A549 (cell line): ENCODE measurements around the gene PATL2. TPM values are rescaled to one million over a fixed set of nuclear protein-coding genes. Genes with fewer than 3 reads are reported as not detected.

ENCODE experiments used
- ATAC-seq, 2 experiments: fragments of 200-7000 bp in 1 of 2; fragments of >200 bp in 1 of 2; cut with Nextera tagmentation in 1 of 2; cut with Tn5 transposase in 1 of 2; 3 replicates each; pipeline versions ENCODE4 v1.8.0 to v1.9.1; 2018 to 2020; ENCODE audit warnings: mild to moderate bottlenecking in 1 of 2, moderate library complexity in 1 of 2
- CTCF ChIA-PET: fragments of 300-600 bp; sonication (Branson Sonifier 250); formaldehyde crosslinking; extraction: SDS; loops from one replicate; lab custom pipeline; 2021; ENCODE audit warnings: antibody characterized with exemption, inconsistent platforms; lab: Yijun Ruan, JAX
- POLR2A ChIA-PET: fragments of 350-600 bp; formaldehyde crosslinking; extraction: SDS; loops from one replicate; lab custom pipeline; 2021; ENCODE audit warnings: antibody characterized with exemption, inconsistent platforms; lab: Yijun Ruan, JAX
- DNase-seq, 2 experiments: peaks; one replicate each; pipeline versions ENCODE4 v3.0.0 to v3.0.0-alpha.2; 2011 to 2016; ENCODE audit warnings: low read depth in 1 of 2, low spot score in 1 of 2
- FAIRE-seq: peaks from 2 replicates; lab custom pipeline; 2011; peaks lifted over from hg19 to GRCh38; lab: Jason Lieb, UNC
- H3K27ac ChIP-seq, 2 experiments: fragments of >200 bp; sonication (Bioruptor Twin); formaldehyde crosslinking; 3 replicates each; pipeline ENCODE4 v1.5.1; 2016 to 2017
- H3K4me1 ChIP-seq: fragments of >200 bp; sonication (Bioruptor Twin); formaldehyde crosslinking; 3 replicates; pipeline ENCODE4 v1.6.1; 2016
- H3K4me2 ChIP-seq: fragments of >200 bp; sonication (Bioruptor Twin); formaldehyde crosslinking; 3 replicates; pipeline ENCODE4 v1.6.1; 2016
- H3K4me3 ChIP-seq: fragments of >200 bp; sonication (Bioruptor Twin); formaldehyde crosslinking; 3 replicates; pipeline ENCODE4 v1.5.1; 2016
- H3K9me3 ChIP-seq: fragments of >200 bp; sonication (Bioruptor Twin); formaldehyde crosslinking; 3 replicates; pipeline ENCODE4 v1.6.1; 2016
- BHLHE40 ChIP-seq: IDR thresholded peaks from 2 replicates; pipeline ENCODE4 v1.6.1; 2012; ENCODE audit warnings: low read depth, low read length, inconsistent platforms
- EP300 ChIP-seq, 2 experiments: fragments of >200 bp; sonication (Bioruptor Twin); formaldehyde crosslinking; IDR thresholded peaks; 2 replicates in 1 of 2; 3 replicates in 1 of 2; pipeline ENCODE4 v1.6.1; 2016 to 2017
- ESRRA ChIP-seq: fragments of 150-350 bp; IDR thresholded peaks from 2 replicates; pipeline ENCODE4 v1.6.1; 2014; ENCODE audit warnings: mild to moderate bottlenecking, low read length, borderline replicate concordance
- MAFK ChIP-seq: fragments of 450-650 bp; IDR thresholded peaks from 2 replicates; pipeline ENCODE4 v1.6.1; 2014; ENCODE audit not compliant: partially characterized antibody
- MAZ ChIP-seq: fragments of 150-350 bp; IDR thresholded peaks from 2 replicates; pipeline ENCODE4 v1.6.1; 2014; ENCODE audit warnings: antibody characterized with exemption, low read depth, low read length, borderline replicate concordance
- NPAS2 ChIP-seq: fragments of 250-450 bp; sonication (Bioruptor Pico); IDR thresholded peaks from 2 replicates; pipeline ENCODE4 v1.8.0; 2022; ENCODE audit warnings: mild to moderate bottlenecking, moderate library complexity, borderline replicate concordance
- RCOR1 ChIP-seq: fragments of 150-350 bp; IDR thresholded peaks from 2 replicates; pipeline ENCODE4 v1.6.1; 2014; ENCODE audit warnings: antibody characterized with exemption, low read length, low read depth
- SREBF2 ChIP-seq: fragments of 450-650 bp; IDR thresholded peaks from 2 replicates; pipeline ENCODE4 v1.6.1; 2014; ENCODE audit warnings: mild to moderate bottlenecking, moderate library complexity
- ZNF302 ChIP-seq: fragments of 250-450 bp; sonication (Bioruptor Pico); IDR thresholded peaks from 2 replicates; pipeline ENCODE4 v1.9.0; 2021; ENCODE audit warnings: inconsistent platforms, mild to moderate bottlenecking, moderate library complexity
- WGBS: methylation state at CpG from one replicate; pipeline ENCODE4 v1.1.6; 2017; ENCODE audit errors: missing lambda C conversion rate; 5-methylcytosine and 5-hydroxymethylcytosine counted together
- polyA plus RNA-seq, 4 experiments: library from polyadenylated mRNA; depleted of rRNA in 3 of 4; stranded (reverse); fragments of >200 nt; fragmentation: RNase III in 1 of 4; extraction: RNeasy Plus Mini Kit Qiagen cat#74134 plus additional on column Dnase treatment in 1 of 4; gene quantifications; 2 replicates in 3 of 4; 3 replicates in 1 of 4; pipeline ENCODE4 v1.2.3, GENCODE V29; 2011 to 2017
- TF ChIP-seq, protein P1 (sequence below): fragments of >200 bp; sonication (Bioruptor Twin); formaldehyde crosslinking; IDR thresholded peaks from 3 replicates; pipeline ENCODE4 v1.5.1; 2016
- TF ChIP-seq, protein P2 (sequence below): fragments of 450-650 bp; IDR thresholded peaks from 2 replicates; pipeline ENCODE4 v1.6.1; 2014; ENCODE audit warnings: antibody characterized with exemption
- TF ChIP-seq, protein P3 (sequence below): fragments of 200-600 bp; sonication (generic); IDR thresholded peaks from 2 replicates; pipeline ENCODE4 v1.6.1; 2016; ENCODE audit warnings: antibody characterized with exemption, mild to moderate bottlenecking, moderate library complexity
- TF ChIP-seq, protein P4 (sequence below): fragments of >200 bp; sonication (Bioruptor Twin); formaldehyde crosslinking; IDR thresholded peaks from 3 replicates; pipeline ENCODE4 v1.6.1; 2016
- TF ChIP-seq, protein P5 (sequence below): IDR thresholded peaks from 2 replicates; pipeline ENCODE4 v1.6.1; 2012; ENCODE audit warnings: low read depth, borderline replicate concordance
- TF ChIP-seq, protein P6 (sequence below): fragments of 250-450 bp; sonication (Bioruptor Pico); IDR thresholded peaks from 2 replicates; pipeline ENCODE4 v1.5.0; 2021; ENCODE audit warnings: mild to moderate bottlenecking, moderate library complexity, borderline replicate concordance
- TF ChIP-seq, protein P7 (sequence below): fragments of 250-450 bp; sonication (Bioruptor Pico); IDR thresholded peaks from 2 replicates; pipeline ENCODE4 v1.5.0; 2020; ENCODE audit warnings: low read depth, mild to moderate bottlenecking, moderate library complexity

Gene PATL2
- polyA plus RNA-seq, 2 of the 4 experiments (the other 2 are of a cell fraction): 0.12 to 0.26 TPM

DNA sequence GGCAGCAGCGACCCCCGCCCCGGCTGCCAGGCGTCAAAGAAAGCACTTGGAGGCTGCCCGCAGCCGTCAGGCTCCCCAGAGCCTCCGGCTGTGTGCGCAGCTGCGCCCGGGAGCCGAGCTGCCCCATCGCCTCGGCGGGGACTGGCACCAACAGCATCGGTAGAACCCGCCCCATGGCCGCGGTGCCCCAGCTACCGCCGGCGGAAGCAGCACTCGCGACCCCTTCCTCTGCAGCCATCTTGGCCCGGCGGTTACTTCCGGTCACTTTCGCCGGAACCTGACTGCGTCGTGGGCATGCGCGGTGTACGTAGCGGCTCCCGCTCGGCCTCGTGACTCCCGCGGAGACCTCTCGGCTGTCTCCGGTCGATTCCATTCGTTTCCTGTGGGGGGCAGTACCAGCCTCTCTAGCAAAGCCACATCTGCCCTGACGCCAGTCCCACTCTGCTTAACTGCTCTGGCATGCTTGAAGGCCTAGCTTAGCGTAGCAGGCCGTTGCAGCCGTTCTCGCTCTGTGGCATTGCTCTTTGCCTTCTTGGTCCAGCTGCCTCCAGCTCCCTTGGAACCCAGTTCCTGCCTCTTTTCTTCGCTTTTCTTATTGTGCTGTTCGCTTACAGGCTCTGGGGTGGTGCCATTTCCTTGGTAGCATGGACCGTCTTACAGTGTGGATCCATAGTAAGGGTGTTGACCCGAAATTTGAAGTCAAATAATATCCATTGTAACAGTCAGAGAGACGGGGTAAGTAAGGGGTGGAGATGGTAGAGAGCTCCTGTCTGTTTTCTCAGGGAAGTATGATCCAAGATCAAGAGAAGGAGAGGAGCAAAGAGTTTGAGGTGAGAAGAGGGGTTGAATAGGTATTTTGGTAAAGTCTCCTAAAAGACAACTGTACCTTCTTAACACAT lies 47.5 kb downstream of the PATL2 start, which contains the start of gene SPG11 (continued):
- TF ChIP-seq, protein P1, sequence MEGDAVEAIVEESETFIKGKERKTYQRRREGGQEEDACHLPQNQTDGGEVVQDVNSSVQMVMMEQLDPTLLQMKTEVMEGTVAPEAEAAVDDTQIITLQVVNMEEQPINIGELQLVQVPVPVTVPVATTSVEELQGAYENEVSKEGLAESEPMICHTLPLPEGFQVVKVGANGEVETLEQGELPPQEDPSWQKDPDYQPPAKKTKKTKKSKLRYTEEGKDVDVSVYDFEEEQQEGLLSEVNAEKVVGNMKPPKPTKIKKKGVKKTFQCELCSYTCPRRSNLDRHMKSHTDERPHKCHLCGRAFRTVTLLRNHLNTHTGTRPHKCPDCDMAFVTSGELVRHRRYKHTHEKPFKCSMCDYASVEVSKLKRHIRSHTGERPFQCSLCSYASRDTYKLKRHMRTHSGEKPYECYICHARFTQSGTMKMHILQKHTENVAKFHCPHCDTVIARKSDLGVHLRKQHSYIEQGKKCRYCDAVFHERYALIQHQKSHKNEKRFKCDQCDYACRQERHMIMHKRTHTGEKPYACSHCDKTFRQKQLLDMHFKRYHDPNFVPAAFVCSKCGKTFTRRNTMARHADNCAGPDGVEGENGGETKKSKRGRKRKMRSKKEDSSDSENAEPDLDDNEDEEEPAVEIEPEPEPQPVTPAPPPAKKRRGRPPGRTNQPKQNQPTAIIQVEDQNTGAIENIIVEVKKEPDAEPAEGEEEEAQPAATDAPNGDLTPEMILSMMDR: peak; percentile 64
- TF ChIP-seq MAFK: no peak
- TF ChIP-seq, protein P2, sequence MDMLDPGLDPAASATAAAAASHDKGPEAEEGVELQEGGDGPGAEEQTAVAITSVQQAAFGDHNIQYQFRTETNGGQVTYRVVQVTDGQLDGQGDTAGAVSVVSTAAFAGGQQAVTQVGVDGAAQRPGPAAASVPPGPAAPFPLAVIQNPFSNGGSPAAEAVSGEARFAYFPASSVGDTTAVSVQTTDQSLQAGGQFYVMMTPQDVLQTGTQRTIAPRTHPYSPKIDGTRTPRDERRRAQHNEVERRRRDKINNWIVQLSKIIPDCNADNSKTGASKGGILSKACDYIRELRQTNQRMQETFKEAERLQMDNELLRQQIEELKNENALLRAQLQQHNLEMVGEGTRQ: peak; percentile 81
- no peak for TF ChIP-seq RCOR1
- no peak for TF ChIP-seq EP300 (IDR thresholded peaks at IDR 0.05)
- no peak for TF ChIP-seq ZNF302 (CRISPR knock-in tag)

DNA sequence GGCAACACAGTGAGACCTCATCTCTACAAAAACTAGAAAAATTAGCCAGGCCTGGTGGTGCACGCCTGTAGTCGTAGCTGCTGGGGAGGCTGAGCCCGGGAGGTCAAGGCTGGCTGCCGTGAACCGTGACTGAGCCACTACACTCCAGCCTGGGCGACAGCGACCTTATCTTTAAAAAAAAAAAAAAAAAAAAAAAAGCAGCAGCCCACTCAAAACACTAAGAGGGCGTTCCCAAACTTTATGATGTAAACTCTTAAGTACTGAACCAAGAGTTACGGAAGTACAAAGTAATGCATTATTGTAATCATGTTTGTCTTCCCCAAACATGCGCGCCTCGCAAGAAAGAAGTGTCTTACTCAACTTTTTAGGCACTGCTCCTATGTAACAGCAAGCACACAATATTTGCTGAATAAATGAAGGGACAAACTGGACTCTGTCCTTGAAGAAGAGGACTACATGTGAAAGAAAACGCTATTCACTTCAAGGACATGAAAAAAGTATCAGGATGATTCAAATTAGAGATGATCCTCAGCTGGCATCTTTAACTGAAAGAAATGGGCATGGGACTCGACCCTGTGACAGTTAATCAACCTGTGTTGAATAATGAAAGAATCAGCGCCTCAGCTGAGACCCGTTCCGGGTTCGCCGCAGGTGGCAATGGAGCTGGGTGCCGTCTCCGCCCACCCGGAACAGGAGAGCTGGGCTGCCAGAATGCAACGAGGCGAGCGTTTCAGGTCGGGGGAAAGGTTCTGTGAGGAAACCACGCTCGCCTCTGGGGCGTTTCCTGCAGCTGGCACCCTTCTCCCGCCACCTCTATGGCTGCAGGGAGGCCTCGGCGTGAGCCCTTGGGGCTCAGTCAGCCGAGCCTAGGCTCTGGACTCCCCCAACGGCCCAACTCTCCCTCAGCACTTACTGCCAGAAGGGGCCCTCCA lies 48.4 kb downstream of the PATL2 start:
- peak overlapping the region; percentile 98 for H3K27ac ChIP-seq
- no peak for FAIRE-seq
- peak overlapping the region; percentile 87 for H3K4me2 ChIP-seq
- H3K4me3 ChIP-seq: peak overlapping the region; percentile 82
- TF ChIP-seq, protein P3, sequence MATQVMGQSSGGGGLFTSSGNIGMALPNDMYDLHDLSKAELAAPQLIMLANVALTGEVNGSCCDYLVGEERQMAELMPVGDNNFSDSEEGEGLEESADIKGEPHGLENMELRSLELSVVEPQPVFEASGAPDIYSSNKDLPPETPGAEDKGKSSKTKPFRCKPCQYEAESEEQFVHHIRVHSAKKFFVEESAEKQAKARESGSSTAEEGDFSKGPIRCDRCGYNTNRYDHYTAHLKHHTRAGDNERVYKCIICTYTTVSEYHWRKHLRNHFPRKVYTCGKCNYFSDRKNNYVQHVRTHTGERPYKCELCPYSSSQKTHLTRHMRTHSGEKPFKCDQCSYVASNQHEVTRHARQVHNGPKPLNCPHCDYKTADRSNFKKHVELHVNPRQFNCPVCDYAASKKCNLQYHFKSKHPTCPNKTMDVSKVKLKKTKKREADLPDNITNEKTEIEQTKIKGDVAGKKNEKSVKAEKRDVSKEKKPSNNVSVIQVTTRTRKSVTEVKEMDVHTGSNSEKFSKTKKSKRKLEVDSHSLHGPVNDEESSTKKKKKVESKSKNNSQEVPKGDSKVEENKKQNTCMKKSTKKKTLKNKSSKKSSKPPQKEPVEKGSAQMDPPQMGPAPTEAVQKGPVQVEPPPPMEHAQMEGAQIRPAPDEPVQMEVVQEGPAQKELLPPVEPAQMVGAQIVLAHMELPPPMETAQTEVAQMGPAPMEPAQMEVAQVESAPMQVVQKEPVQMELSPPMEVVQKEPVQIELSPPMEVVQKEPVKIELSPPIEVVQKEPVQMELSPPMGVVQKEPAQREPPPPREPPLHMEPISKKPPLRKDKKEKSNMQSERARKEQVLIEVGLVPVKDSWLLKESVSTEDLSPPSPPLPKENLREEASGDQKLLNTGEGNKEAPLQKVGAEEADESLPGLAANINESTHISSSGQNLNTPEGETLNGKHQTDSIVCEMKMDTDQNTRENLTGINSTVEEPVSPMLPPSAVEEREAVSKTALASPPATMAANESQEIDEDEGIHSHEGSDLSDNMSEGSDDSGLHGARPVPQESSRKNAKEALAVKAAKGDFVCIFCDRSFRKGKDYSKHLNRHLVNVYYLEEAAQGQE: no peak
- TF ChIP-seq, protein P2: no peak
- TF ChIP-seq ESRRA (no peak), SREBF2 (no peak)
- TF ChIP-seq, all 56 proteins: peak for 0
- peak; percentile 85 to 86 for ATAC-seq
- Histone ChIP-seq H3K4me1 (peaks cover 17% of the 10 kb centered on the region; the same call in 2 of the 3 replicates), H3K9me3 (no peaks in the 10 kb centered on the region)
- ChIA-PET CTCF (interaction anchor here (0.7 to 5.7 kb wide), 22 partner anchors 10 to 119 kb away, joined by 3 to 46 read pairs (median 5); partner anchors contain the start of genes B2M, PATL2 and TRIM69), POLR2A (interaction anchor here (0.6 to 2.4 kb wide), 9 partner anchors 20 to 280 kb away, joined by 3 to 22 read pairs (median 5); partner anchors contain the start of genes B2M, PATL2 and TRIM69)
- DNase-seq: peak; percentile 37 to 63
- WGBS: 7% methylated on average over 21 of the region's 34 CpGs

DNA sequence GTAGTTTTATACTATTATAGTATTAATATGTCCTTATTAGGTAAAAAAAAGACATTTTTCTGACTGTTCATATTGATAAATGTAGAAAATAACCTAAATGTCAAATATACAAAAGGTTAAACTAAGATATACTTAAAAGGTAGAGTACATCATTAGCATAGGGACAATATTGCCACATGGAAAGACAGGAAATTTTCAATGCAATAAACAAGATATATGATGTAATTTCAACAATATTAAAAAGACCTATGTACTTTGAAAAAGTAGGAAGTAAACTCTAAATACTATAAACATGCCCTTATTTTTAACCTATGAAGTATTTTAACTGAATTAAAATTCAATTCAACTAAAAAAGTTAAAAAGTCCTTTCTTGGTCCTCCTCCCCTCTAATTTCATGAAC lies 49.5 kb downstream of the PATL2 start:
- peak overlapping the region; percentile 87 for H3K4me2 ChIP-seq
- CTCF ChIA-PET: interaction anchor here (0.6 kb wide), 1 partner anchor 1627 kb away, joined by 4 read pairs; no protein-coding TSS in a partner anchor
- POLR2A ChIA-PET: interaction anchor here (0.6 kb wide), 1 partner anchor 76 kb away, joined by 4 read pairs; no protein-coding TSS in a partner anchor
- no peaks in the 10 kb centered on the region for H3K9me3 ChIP-seq
- no peak overlapping the region for H3K27ac ChIP-seq
- ATAC-seq (no peak), FAIRE-seq (no peak), DNase-seq (no peak)
- H3K4me1 ChIP-seq: peaks cover 17% of the 10 kb centered on the region; the same call in 2 of the 3 replicates
- no peak overlapping the region; the same call in 2 of the 3 replicates for H3K4me3 ChIP-seq
- TF ChIP-seq, protein P4, sequence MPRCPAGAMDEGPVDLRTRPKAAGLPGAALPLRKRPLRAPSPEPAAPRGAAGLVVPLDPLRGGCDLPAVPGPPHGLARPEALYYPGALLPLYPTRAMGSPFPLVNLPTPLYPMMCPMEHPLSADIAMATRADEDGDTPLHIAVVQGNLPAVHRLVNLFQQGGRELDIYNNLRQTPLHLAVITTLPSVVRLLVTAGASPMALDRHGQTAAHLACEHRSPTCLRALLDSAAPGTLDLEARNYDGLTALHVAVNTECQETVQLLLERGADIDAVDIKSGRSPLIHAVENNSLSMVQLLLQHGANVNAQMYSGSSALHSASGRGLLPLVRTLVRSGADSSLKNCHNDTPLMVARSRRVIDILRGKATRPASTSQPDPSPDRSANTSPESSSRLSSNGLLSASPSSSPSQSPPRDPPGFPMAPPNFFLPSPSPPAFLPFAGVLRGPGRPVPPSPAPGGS: no peak
- TF ChIP-seq MAZ: no peak
- TF ChIP-seq, protein P5, sequence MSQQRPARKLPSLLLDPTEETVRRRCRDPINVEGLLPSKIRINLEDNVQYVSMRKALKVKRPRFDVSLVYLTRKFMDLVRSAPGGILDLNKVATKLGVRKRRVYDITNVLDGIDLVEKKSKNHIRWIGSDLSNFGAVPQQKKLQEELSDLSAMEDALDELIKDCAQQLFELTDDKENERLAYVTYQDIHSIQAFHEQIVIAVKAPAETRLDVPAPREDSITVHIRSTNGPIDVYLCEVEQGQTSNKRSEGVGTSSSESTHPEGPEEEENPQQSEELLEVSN: no peak
- TF ChIP-seq NPAS2 (CRISPR knock-in tag): no peak
- TF ChIP-seq, protein P6, sequence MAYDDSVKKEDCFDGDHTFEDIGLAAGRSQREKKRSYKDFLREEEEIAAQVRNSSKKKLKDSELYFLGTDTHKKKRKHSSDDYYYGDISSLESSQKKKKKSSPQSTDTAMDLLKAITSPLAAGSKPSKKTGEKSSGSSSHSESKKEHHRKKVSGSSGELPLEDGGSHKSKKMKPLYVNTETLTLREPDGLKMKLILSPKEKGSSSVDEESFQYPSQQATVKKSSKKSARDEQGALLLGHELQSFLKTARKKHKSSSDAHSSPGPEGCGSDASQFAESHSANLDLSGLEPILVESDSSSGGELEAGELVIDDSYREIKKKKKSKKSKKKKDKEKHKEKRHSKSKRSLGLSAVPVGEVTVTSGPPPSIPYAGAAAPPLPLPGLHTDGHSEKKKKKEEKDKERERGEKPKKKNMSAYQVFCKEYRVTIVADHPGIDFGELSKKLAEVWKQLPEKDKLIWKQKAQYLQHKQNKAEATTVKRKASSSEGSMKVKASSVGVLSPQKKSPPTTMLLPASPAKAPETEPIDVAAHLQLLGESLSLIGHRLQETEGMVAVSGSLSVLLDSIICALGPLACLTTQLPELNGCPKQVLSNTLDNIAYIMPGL (CRISPR knock-in tag): no peak
- TF ChIP-seq, protein P7, sequence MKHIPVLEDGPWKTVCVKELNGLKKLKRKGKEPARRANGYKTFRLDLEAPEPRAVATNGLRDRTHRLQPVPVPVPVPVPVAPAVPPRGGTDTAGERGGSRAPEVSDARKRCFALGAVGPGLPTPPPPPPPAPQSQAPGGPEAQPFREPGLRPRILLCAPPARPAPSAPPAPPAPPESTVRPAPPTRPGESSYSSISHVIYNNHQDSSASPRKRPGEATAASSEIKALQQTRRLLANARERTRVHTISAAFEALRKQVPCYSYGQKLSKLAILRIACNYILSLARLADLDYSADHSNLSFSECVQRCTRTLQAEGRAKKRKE (CRISPR knock-in tag): no peak
- TF ChIP-seq BHLHE40: no peak
